Kidney (tissue), 14 donors: ENCODE results near the gene GPRC5D. TPM values are rescaled to one million over a fixed set of nuclear protein-coding genes. Genes with fewer than 3 reads are reported as not detected.
A peak's percentile ranks its signal among the peaks of the same experiment; 100 is the strongest.

Experiments
- DNase-seq, 5 donors: peaks; one replicate each; pipeline ENCODE4 v3.0.0-alpha.2; 2013 to 2020
- FAIRE-seq: peaks from 2 replicates; lab custom pipeline; 2012; peaks lifted over from hg19 to GRCh38; lab: Jason Lieb, UNC
- H3K27ac ChIP-seq, 2 donors: one replicate each; pipeline ENCODE4 v1.7.0; 2013; ENCODE audit warnings: low read depth in 2 of 2, low read length in 2 of 2, inconsistent platforms in 1 of 2
- H3K27me3 ChIP-seq: one replicate; pipeline ENCODE4 v1.7.1; 2013; ENCODE audit warnings: low read length, inconsistent platforms; ENCODE audit not compliant: control insufficient read depth, insufficient read depth
- H3K36me3 ChIP-seq, 3 donors: one replicate each; pipeline versions ENCODE4 v1.7.0 to v1.7.1; 2013; ENCODE audit warnings: low read length in 3 of 3, control low read depth in 1 of 3, inconsistent platforms in 1 of 3; ENCODE audit not compliant: insufficient read depth in 3 of 3, control insufficient read depth in 2 of 3
- H3K4me1 ChIP-seq, 3 donors: one replicate each; pipeline versions ENCODE4 v1.7.0 to v1.7.1; 2013; ENCODE audit warnings: low read length in 3 of 3, inconsistent platforms in 1 of 3, low read depth in 1 of 3; ENCODE audit not compliant: control insufficient read depth in 2 of 3, insufficient read depth in 2 of 3
- H3K4me3 ChIP-seq, 3 donors: one replicate each; pipeline versions ENCODE4 v1.7.0 to v1.8.1; 2013; ENCODE audit warnings: low read length in 3 of 3, control low read depth in 1 of 3, inconsistent platforms in 1 of 3
- H3K9ac ChIP-seq, 3 donors: one replicate each; pipeline versions ENCODE4 v1.7.0 to v1.7.1; 2013; ENCODE audit warnings: low read length in 3 of 3, control low read depth in 1 of 3, inconsistent platforms in 1 of 3
- H3K9me3 ChIP-seq, 3 donors: one replicate each; pipeline versions ENCODE4 v1.7.0 to v1.7.1; 2013; ENCODE audit warnings: low read length in 3 of 3, control low read depth in 1 of 3, inconsistent platforms in 1 of 3; ENCODE audit not compliant: control insufficient read depth in 2 of 3, insufficient read depth in 1 of 3
- intact Hi-C: fragments of 100-400 bp; cut with DNase I; formaldehyde crosslinking; loops from one replicate; pipeline ENCODE4 v1.11.1; 2022
- polyA plus RNA-seq: library from polyadenylated mRNA; stranded (reverse); fragments of 350-450 nt; fragmentation: Illumina TruSeq; extraction: RNeasy Lipid Tissue Mini Kit (QIAGEN cat#74804); gene quantifications from one replicate; pipeline ENCODE4 v1.2.3, GENCODE V29; 2014; ENCODE audit warnings: low read depth, low replicate concordance; ENCODE audit not compliant: insufficient read depth
- total RNA-seq: library from RNA; stranded (reverse); fragmentation: NEBNext Ultra II Directional; extraction: Animal tissue kit (Norgen Biotek cat#: 25700); gene quantifications from one replicate; pipeline ENCODE4 v1.2.1, GENCODE V29; 2021
- TF ChIP-seq, protein P1 (sequence below): IDR thresholded peaks from 3 replicates; pipeline ENCODE4 v1.5.1; 2012; ENCODE audit warnings: mild to moderate bottlenecking, moderate library complexity, borderline replicate concordance; ENCODE audit not compliant: insufficient read depth; ENCODE audit errors: extremely low read depth
- donor health status: control.
- donor health status: control.
- donor health status: control.
- donor health status: control.
- donor health status: control.
- donor health status: DM: yes; HTN: yes; CAD: no.
- donor health status: Normal renal cell carcinoma (clear cell type).

The GPRC5D gene
- total and polyA plus RNA-seq, 2 donors from 2014 or later, result 0.25 TPM; not detected in 1

GRCh38 chr12:12998248-12998647 is 46.3 kb upstream of the GPRC5D start:
- Histone ChIP-seq H3K4me1 (peaks cover 0 to 27% (median 14%) of the 10 kb centered on the region in 3 donors), H3K4me3 (peak overlapping the region in 2 of 3 donors; percentile 11 to 89), H3K27me3 (no peaks in the 10 kb centered on the region), H3K9ac (peak overlapping the region in 1 of 3 donors; percentile 38), H3K9me3 (no peaks in the 10 kb centered on the region), H3K36me3 (no peaks in the 10 kb centered on the region), H3K27ac (no peak overlapping the region)
- TF ChIP-seq, protein P1, sequence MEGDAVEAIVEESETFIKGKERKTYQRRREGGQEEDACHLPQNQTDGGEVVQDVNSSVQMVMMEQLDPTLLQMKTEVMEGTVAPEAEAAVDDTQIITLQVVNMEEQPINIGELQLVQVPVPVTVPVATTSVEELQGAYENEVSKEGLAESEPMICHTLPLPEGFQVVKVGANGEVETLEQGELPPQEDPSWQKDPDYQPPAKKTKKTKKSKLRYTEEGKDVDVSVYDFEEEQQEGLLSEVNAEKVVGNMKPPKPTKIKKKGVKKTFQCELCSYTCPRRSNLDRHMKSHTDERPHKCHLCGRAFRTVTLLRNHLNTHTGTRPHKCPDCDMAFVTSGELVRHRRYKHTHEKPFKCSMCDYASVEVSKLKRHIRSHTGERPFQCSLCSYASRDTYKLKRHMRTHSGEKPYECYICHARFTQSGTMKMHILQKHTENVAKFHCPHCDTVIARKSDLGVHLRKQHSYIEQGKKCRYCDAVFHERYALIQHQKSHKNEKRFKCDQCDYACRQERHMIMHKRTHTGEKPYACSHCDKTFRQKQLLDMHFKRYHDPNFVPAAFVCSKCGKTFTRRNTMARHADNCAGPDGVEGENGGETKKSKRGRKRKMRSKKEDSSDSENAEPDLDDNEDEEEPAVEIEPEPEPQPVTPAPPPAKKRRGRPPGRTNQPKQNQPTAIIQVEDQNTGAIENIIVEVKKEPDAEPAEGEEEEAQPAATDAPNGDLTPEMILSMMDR, result no peak
- FAIRE-seq (no peak), DNase-seq (no peak)
- intact Hi-C loops, result no loop called here

DNA sequence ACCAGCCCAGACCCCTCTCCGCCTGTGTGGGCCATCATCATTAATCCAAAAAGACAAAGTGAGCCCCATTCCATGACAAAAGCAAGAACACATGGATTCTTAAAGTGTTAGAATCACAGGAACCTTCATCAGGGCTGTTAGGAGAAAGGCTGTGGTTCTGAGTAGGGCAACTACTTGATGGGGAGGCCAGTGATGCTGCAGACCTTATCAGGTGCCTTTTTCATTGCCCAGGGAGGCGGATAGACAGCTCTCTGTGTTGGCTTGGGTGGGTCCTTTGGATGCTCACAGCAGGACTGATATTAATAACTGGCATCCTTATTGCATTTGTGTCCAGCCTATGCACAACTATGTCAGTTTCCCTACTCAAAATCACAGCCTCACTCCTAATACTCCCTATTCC is 45.8 kb upstream of the GPRC5D start:
- Histone ChIP-seq H3K9me3 (no peaks in the 10 kb centered on the region), H3K27me3 (no peaks in the 10 kb centered on the region), H3K4me3 (peak overlapping the region in 1 of 3 donors; percentile 18), H3K36me3 (no peaks in the 10 kb centered on the region), H3K9ac (no peak overlapping the region), H3K4me1 (peaks cover 0 to 27% (median 14%) of the 10 kb centered on the region in 3 donors), H3K27ac (no peak overlapping the region)
- FAIRE-seq (no peak), DNase-seq (no peak)
- TF ChIP-seq, protein P1, result no peak
- intact Hi-C loops, result no loop called here

- intact Hi-C loops, result no loop called here
- no peak overlapping the region for H3K27ac ChIP-seq
- no peak for FAIRE-seq
These were observed 45.2 kb upstream of the GPRC5D start for GRCh38 chr12:12997156-12997555.

More at GRCh38 chr12:12997156-12997555, 45.2 kb upstream of the GPRC5D start:
- no peaks in the 10 kb centered on the region for H3K9me3 ChIP-seq
- no peak for DNase-seq
- TF ChIP-seq, protein P1, result no peak
- no peaks in the 10 kb centered on the region for H3K27me3 ChIP-seq
- peaks cover 0 to 25% (median 14%) of the 10 kb centered on the region in 3 donors for H3K4me1 ChIP-seq
- no peak overlapping the region for H3K9ac ChIP-seq
- no peaks in the 10 kb centered on the region for H3K36me3 ChIP-seq
- H3K4me3 ChIP-seq, result peak overlapping the region in 2 of 3 donors; percentile 18 to 19
